Omental fat pad (tissue), 4 donors: ENCODE measurements around the gene CFAP58. TPM values are rescaled to one million over a fixed set of nuclear protein-coding genes. Genes with fewer than 3 reads are reported as not detected.

ENCODE experiments used
- ATAC-seq: fragments of 150-250 bp; one replicate; pipeline ENCODE4 v1.9.1; 2016; ENCODE audit warnings: mild to moderate bottlenecking, moderate library complexity; ENCODE audit not compliant: low FRiP score
- DNase-seq: peaks from one replicate; pipeline ENCODE4 v3.0.0-alpha.2; 2019; ENCODE audit warnings: low spot score
- total RNA-seq, 4 donors: library from RNA; depleted of rRNA; stranded (reverse); fragments of >200 nt; gene quantifications; one replicate each; pipeline ENCODE4 v1.1.0, GENCODE V29; 2016
- TF ChIP-seq, protein P1 (sequence below), 3 donors: fragments of 450-650 bp; IDR thresholded peaks; one replicate each; pipeline ENCODE4 v1.5.1; 2016 to 2017; ENCODE audit warnings: antibody characterized with exemption in 3 of 3, mild to moderate bottlenecking in 3 of 3, moderate library complexity in 2 of 3

Gene CFAP58
- total RNA-seq, 4 donors from 2014 or later: 0.19 to 0.95 (median 0.33) TPM

DNA sequence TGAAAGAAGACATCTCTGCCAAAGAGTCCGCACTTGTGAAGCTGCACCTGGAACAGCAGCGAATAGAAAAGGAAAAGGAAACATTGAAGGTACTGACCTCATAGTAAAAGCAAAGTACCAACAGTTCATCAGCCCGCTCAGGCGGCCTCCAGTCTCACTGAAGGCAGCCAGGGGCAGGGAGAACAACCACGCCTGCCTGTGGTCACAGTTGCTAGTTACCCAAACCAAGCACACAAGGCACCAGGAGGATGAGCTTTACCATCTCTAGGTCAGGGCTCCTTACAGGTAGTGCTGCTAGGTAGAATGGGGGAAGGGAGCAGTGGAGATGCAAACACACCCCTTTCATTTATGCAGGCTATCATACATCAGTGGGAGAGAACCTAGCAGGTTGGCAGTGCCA is 39.8 kb downstream of the CFAP58 start:
- DNase-seq: no peak
- TF ChIP-seq, protein P1, sequence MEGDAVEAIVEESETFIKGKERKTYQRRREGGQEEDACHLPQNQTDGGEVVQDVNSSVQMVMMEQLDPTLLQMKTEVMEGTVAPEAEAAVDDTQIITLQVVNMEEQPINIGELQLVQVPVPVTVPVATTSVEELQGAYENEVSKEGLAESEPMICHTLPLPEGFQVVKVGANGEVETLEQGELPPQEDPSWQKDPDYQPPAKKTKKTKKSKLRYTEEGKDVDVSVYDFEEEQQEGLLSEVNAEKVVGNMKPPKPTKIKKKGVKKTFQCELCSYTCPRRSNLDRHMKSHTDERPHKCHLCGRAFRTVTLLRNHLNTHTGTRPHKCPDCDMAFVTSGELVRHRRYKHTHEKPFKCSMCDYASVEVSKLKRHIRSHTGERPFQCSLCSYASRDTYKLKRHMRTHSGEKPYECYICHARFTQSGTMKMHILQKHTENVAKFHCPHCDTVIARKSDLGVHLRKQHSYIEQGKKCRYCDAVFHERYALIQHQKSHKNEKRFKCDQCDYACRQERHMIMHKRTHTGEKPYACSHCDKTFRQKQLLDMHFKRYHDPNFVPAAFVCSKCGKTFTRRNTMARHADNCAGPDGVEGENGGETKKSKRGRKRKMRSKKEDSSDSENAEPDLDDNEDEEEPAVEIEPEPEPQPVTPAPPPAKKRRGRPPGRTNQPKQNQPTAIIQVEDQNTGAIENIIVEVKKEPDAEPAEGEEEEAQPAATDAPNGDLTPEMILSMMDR (IDR thresholded peaks at IDR 0.05): no peak
- no peak for ATAC-seq

GRCh38 chr10:104396581-104396980 is 42.9 kb downstream of the CFAP58 start:
- TF ChIP-seq, protein P1 (IDR thresholded peaks at IDR 0.05): no peak
- DNase-seq: no peak
- no peak for ATAC-seq

GRCh38 chr10:104403636-104404035 is 50.0 kb downstream of the CFAP58 start:
- ATAC-seq: no peak
- TF ChIP-seq, protein P1 (IDR thresholded peaks at IDR 0.05): no peak
- no peak for DNase-seq

GRCh38 chr10:104406715-104407650 is 53.4 kb downstream of the CFAP58 start:
- no peak for ATAC-seq
- TF ChIP-seq, protein P1 (IDR thresholded peaks at IDR 0.05): no peak
- no peak for DNase-seq

- no peak for DNase-seq
- no peak for ATAC-seq
- TF ChIP-seq, protein P1 (IDR thresholded peaks at IDR 0.05): no peak
Observed at GRCh38 chr10:104413528-104413927, 59.9 kb downstream of the CFAP58 start.

GRCh38 chr10:104415526-104416165 is 62.0 kb downstream of the CFAP58 start:
- TF ChIP-seq, protein P1 (IDR thresholded peaks at IDR 0.05): no peak
- ATAC-seq (no peak), DNase-seq (no peak)
